ENCODE measurements around the gene OSGIN1.

Gene OSGIN1

DNA sequence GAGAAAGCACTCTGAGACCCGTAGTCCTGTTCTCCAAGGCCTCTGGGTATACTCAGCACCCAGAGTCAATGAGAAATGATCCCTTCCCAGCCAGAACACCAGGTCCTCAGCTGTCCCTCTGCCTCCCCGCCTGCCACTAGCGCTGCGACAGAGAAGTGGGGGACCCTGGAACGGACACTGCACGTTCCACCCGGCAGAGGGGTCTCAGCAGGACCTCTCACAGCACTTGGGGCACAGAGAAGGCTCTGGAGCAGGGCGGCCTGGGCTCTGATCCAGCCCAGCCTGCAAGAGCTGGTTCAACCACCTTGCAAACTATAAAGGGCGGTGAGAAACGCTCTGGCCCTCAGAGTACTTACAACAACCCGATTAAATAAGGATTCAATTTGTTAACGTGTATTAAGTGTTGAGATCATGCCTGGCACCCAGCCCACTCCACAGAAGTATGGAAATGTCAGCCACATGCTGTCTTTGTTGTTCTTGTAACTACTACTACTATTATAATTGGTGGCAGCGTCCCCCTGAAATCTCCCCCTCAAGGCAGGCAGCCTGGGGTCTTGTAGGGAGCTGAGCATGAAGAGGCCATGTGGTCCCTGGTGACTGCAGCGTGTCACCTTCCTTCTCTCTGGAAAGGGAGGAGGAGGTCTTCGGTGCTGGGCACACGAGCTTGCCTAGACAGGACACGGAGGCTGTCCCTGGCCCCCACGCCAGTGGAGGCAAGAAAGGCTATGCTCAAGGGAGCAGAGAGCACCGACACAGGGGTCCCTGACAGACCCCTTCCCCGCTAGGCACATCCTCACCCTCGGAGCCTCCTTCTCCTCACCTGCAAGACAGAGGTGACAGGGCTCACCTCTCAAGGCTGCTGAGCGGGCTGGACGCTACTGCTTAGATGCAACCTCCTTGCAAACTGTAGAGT lies 2.4 kb downstream of the OSGIN1 start:
- in situ Hi-C loops (cut with MboI; ENCODE audit: low sequenced_read_pairs): loop anchor here (10.0 to 25.0 kb wide), 3 partner anchors 109 to 532 kb away; partner anchors contain the start of genes ADAD2 and TAF1C

DNA sequence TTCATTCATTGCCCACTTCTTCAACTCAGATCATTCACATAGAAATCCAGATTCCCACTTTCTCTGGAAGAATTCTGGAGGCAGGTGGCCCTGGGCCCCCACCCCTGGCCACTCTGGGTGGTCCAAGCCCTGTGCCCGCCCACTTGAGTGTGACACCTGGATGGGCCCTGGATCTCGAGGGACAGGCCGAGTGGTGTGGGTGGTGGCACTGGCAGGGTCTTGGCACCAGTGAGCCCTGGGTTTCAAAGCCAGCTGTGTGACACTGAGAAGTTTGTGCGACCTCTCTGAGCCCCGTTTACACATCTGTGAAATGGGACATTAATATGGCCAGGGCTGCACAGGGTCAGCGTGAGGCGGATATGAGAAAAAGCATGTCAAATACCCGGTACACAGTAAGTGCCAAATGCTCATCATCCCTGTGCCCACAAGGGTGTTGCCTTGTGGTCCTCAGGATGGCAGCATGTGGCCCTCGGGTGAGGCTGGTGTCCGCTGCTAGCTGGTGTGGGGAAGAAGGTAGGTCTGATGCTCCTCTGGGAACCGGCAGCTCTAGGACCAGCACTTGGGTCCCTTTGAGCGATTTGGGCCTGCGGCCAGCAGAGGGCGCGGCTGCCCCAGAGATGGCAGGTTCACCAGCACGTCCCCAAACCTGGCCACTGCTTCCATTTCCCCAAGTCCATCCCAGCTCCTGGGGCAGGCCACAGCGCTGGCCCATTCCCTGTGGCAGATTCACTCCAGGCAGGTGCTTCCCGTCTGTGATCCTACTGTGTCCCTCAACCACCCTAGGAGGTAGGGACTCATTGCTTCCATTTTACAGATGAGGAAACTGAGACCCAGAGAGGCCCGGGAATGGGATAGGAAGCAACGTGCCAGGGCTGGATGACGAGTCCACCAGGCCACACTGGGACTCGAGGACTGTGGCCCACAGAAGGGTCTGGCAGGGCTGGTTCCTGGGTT lies 3.6 kb downstream of the OSGIN1 start:
- in situ Hi-C loops (cut with MboI; ENCODE audit: low sequenced_read_pairs): loop anchor here (10.0 to 25.0 kb wide), 3 partner anchors 108 to 531 kb away; partner anchors contain the start of genes ADAD2 and TAF1C

DNA sequence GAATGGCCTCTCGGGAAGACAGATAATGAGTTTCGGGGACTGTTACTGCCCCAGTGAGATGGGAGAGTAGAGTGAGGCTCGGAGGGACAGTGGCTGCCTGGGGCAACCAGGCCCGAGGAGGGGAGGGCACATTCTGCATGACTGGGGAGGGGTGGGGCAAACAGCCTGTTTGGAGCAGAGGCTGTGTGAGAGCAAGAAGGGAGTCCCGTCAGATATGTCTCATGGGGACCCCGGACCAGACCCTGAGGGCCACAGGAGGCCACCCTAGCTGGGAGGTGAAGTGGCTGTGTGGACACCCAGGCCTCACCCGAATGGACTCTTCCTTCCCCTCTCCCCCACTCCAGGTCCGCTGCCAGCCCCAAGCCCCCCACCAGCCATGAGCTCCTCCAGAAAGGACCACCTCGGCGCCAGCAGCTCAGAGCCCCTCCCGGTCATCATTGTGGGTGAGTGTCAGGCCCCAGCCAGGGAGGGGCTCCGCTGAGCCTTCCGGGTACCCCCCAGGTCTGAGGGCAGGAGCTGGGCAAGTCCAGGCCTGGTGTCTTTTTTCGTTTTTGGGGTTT lies 4.3 kb downstream of the OSGIN1 start:
- in situ Hi-C loops (cut with MboI; ENCODE audit: low sequenced_read_pairs): loop anchor here (10.0 to 25.0 kb wide), 3 partner anchors 107 to 530 kb away; partner anchors contain the start of genes ADAD2 and TAF1C

DNA sequence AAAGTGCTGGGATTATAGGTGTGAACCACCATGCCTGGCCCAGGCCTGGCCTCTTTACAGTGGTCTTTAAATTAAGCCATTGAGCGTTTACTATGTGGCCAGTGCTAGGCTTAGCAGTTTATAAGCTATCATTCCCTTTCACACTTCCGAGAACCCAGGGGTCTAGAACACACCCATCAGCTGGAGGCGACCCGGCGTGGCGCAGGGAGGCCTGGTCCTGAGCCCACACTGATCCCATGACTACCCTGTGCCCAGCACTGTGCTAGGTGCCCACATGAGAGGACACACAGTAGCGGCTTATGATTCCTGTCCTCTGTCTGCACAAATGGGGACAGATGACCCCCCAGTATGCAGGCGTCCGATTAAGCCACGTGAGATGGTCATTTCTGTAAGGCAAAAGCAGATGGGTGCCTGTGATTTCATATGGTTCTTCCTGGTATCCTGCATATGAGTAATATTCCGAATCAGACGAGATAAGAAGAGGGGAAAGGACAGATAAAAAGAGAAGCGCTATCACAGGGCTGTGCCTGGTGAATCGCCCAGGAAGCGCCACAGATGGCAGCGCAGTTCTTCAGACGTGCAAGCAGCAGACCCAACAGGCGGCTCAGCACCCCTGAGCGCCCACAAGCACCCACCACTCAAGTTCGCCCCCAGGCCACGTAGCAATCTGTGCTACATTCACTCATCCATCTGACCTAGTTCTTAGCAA lies 5.3 kb downstream of the OSGIN1 start:
- in situ Hi-C loops (cut with MboI; ENCODE audit: low sequenced_read_pairs): loop anchor here (10.0 to 25.0 kb wide), 3 partner anchors 107 to 529 kb away; partner anchors contain the start of genes ADAD2 and TAF1C

DNA sequence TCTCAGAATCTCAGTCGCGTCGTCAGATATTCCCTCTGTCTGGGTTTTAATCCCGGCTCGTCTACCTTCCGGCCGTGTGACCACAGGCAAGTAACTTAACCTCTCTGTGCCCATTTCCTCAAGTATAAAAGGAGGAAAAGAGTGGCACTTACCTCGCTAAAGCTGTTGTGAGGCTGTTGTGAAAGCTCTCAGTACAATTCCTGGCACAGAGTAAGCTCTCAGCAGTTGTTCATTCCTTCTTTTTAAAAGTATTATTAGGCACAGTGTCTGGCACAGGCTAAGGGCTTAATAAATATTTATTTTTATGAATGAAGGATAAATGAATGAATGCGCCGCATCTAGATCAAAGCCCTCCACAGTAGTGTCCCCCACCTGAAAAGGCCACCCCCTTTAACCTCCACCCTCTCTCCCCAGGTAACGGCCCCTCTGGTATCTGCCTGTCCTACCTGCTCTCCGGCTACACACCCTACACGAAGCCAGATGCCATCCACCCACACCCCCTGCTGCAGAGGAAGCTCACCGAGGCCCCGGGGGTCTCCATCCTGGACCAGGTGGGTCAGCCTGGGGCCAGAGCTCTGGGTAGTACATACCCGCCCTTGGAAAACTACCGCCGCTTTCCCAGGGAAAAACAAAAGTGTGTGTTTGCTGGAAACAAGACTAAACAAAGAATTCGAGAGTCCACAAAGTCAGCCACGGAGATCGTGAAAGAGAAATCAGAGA lies 6.0 kb downstream of the OSGIN1 start:
- in situ Hi-C loops (cut with MboI; ENCODE audit: low sequenced_read_pairs): loop anchor here (10.0 to 25.0 kb wide), 3 partner anchors 106 to 528 kb away; partner anchors contain the start of genes ADAD2 and TAF1C

DNA sequence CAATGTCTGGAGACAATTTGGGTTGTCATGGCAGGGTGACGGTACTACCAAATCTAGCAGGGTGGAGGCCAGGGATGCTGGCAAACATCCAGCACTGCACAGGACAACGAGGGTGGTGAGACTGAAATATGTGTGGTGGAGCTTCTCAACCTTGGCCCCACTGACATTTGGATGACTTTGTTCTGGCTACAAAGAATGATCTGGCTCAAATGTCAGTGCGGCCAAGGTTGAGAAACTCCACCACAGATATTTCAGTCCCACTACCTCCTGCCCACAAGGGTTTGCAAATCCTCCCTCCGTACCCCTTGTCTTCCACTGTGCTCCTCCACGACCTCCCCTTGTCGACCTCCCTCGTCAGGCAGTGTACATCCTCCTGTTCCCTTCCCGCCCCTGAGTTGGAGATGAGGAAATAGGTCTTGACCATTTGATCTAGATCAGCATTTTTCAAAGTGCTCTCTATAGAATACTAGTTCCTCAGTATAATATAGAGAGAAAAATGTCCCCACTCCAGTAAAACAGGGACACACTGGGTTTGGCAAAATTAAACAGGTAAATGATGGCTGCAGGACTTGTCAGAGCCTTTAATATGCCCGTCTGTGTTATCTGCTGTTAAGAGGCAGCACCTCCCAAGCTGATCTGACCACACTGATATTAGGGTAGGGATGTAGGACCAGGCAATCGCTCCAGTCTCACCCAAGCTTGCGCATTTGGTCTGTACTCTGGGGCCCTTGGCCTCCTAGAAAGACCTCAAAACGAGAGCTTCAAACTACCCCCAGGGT lies 6.8 kb downstream of the OSGIN1 start:
- in situ Hi-C loops (cut with MboI; ENCODE audit: low sequenced_read_pairs): loop anchor here (10.0 to 25.0 kb wide), 3 partner anchors 105 to 527 kb away; partner anchors contain the start of genes ADAD2 and TAF1C

DNA sequence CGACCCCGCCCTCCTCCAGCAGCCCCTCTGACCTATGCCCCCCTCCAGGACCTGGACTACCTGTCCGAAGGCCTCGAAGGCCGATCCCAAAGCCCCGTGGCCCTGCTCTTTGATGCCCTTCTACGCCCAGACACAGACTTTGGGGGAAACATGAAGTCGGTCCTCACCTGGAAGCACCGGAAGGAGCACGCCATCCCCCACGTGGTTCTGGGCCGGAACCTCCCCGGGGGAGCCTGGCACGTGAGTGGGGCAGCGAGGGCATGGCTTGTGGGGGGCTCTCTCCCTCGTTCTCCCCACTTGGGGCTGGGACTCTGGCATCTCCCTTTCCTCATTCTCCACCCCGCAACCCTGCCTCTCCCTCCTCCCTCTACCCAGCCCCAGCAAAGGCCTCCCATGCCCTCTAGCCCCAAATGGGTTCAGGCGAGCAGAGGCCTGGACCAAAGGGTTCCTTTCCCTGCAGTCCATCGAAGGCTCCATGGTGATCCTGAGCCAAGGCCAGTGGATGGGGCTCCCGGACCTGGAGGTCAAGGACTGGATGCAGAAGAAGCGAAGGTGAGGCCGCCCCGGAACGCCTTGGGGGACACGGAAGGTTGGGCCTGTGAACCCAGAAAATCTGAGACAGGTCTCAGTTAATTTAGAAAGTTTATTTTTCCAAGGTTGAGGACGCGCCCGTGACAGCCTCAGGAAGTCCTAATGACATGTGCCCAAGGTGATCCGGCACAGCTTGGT lies 7.6 kb downstream of the OSGIN1 start:
- in situ Hi-C loops (cut with MboI; ENCODE audit: low sequenced_read_pairs): loop anchor here (25.0 kb wide), 2 partner anchors 227 to 527 kb away; partner anchors contain the start of genes ADAD2 and TAF1C

DNA sequence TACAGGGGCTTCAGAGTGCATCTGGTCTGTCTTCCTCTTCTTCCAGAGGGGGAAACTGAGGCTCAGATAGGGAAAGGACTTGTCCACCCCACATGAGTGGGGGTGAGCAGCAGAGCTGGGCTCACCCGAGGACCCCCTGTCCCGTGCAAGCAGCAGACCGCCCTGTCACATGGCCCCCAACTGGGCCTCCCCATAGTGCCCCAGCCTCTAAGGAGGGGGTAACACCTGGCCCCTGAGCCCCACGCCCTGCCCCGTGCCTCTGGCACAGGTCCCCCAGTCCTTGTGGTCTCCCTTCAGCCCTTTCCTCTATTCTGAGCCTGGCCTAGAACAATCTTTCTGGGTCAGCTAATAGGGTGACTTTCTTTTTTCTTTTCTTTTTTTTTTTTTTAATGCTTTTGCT lies 8.6 kb downstream of the OSGIN1 start:
- in situ Hi-C loops (cut with MboI; ENCODE audit: low sequenced_read_pairs): loop anchor here (25.0 kb wide), 2 partner anchors 226 to 526 kb away; partner anchors contain the start of genes ADAD2 and TAF1C

DNA sequence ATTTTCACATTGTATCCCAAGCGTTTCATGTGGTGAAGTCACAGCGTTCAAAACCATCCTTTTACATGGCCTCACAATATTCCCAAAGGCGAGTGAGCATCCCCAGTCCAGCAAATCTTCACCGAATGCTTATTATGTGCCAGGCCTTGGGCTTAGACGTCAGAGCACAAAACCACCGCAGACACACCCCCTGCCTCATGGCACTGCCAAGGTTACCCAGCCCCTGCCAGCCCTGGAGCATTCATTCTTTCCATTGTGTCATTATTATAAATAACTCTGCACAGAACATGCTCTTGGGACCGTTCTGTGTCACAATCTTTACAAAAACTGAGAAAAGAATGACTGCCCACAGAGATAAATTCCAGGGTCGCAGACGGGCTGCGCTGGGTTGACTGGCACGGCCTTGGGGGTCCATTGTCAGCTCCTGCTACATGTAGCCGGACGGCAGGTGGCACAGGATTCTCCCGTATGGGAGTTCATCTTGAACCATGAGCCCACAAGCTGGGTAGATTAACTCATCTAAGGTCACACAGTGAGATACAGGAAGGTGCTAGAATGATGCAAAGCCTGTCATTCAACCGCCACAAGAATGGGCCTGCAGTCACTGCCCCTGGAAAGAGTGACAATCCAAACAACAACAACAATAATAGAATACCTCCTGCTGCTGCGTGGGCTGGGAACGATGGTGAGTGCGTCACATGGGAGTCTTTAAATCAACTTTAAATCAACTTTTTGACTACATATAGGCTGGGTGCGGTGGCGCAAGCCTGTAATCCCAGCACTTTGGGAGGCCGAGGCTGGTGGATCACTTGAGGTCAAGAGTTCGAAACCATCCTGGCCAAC lies 10.5 kb downstream of the OSGIN1 start:
- in situ Hi-C loops (cut with MboI; ENCODE audit: low sequenced_read_pairs): loop anchor here (25.0 kb wide), 2 partner anchors 224 to 524 kb away; partner anchors contain the start of genes ADAD2 and TAF1C

DNA sequence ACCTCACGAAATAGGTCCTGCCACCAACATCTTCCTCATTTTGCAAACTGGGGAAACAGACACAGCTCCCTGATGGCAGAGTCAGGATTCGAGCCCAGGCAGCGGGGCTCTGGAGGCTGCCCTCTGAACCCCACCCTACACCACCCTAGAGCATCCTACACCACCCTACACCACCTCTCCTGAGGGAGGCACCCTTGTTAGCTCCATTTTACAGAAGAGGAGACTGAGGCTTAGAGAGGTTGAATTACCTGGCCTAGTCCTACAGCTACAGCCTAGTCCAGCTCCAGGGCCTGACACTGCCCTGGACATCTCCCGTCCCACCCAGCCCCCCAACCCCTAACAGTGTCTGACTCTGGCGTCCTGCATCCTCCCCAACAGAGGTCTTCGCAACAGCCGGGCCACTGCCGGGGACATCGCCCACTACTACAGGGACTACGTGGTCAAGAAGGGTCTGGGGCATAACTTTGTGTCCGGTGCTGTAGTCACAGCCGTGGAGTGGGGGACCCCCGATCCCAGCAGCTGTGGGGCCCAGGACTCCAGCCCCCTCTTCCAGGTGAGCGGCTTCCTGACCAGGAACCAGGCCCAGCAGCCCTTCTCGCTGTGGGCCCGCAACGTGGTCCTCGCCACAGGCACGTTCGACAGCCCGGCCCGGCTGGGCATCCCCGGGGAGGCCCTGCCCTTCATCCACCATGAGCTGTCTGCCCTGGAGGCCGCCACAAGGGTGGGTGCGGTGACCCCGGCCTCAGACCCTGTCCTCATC lies 11.8 kb downstream of the OSGIN1 start:
- in situ Hi-C loops (cut with MboI; ENCODE audit: low sequenced_read_pairs): loop anchor here (25.0 kb wide), 2 partner anchors 222 to 522 kb away; partner anchors contain the start of genes ADAD2 and TAF1C

DNA sequence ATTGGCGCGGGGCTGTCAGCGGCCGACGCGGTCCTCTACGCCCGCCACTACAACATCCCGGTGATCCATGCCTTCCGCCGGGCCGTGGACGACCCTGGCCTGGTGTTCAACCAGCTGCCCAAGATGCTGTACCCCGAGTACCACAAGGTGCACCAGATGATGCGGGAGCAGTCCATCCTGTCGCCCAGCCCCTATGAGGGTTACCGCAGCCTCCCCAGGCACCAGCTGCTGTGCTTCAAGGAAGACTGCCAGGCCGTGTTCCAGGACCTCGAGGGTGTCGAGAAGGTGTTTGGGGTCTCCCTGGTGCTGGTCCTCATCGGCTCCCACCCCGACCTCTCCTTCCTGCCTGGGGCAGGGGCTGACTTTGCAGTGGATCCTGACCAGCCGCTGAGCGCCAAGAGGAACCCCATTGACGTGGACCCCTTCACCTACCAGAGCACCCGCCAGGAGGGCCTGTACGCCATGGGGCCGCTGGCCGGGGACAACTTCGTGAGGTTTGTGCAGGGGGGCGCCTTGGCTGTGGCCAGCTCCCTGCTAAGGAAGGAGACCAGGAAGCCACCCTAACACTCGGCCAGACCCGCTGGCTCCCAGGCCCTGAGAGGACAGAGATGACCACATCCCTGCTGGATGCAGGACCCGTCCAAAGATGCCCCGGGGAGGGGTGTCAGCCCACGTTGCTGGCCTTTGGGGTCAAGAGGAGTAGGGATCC lies 12.6 kb downstream of the OSGIN1 start:
- in situ Hi-C loops (cut with MboI; ENCODE audit: low sequenced_read_pairs): loop anchor here (25.0 kb wide), 2 partner anchors 222 to 522 kb away; partner anchors contain the start of genes ADAD2 and TAF1C

DNA sequence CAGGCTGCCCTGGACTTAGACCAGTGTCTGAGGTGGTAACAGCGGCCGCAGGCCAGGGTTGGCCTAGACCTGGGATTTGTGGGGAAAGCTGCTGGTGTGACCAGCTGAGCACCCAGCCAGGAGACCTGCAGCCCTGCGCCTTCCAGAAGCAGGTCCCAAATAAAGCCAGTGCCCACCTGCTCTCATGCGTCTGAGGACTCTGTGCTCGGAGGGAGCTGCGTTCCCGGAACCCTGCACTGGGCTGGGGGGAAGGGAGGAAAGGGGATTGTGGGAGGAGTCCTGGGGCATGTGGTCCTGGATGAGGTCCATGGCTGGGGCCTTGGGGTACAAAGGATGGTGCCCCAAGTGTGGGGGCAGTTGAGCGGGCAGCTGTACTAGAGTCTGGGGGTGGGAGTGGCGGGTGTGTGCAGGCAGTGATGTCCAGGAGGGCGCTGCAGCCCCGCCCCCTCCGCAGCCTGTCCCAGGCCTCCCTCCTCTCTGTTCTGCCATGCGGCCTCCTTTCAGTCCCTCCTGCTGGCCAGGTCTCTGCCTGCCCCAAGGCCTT lies 13.2 kb downstream of the OSGIN1 start:
- in situ Hi-C loops (cut with MboI; ENCODE audit: low sequenced_read_pairs): loop anchor here (25.0 kb wide), 2 partner anchors 221 to 521 kb away; partner anchors contain the start of genes ADAD2 and TAF1C

DNA sequence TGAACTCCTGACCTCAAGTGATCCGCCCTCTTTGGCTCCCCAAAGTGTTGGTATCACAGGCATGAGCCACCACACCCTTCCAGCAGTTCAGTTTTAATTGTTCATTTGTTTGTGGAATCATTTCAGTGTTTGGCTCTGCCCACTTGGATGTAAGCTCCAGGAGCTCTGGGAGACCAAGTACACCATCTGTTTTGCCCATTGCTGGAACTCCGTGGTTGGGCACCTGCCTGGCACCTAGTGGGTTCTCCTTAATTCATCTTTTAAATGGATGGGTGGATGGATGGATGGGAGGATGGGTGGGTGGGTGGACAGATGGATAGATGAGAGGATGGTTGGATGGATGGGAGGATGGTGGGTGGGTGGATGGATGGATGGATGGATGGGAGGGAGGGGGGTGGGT lies 14.1 kb downstream of the OSGIN1 start:
- in situ Hi-C loops (cut with MboI; ENCODE audit: low sequenced_read_pairs): loop anchor here (25.0 kb wide), 2 partner anchors 220 to 520 kb away; partner anchors contain the start of genes ADAD2 and TAF1C

DNA sequence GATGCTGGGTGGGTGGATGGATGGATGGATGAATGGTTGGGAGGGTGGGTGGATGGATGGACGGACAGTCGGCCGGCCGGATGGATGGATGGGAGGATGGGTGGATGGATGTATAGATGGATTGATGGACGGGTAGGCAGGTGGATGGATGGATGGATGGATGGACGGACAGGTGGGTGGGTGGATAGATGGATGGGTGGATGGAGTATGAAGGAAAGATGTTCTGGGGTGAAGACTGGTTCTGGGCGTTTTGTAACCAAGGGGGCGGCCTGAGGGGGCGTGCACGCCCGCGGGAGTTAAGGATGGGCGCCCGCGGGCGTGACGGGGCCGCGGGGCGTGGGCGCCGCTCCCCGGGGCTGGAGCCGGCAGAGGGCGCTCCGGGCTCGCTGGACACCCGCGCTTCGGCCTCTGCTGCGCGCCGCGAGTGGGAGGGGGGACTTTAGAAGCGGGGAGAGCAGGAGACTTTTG lies 14.8 kb downstream of the OSGIN1 start, which contains the start of gene NECAB2:
NECAB2 (plus strand) TSS at position 407 of the 468 bp plus-strand sequence. CDS start 405 bp downstream, outside the sequence.
- in situ Hi-C loops (cut with MboI; ENCODE audit: low sequenced_read_pairs): loop anchor here (25.0 kb wide), 2 partner anchors 219 to 519 kb away; partner anchors contain the start of genes ADAD2 and TAF1C
